Measurements from ENCODE around the gene BMAL1. TPM values are rescaled to one million over a fixed set of nuclear protein-coding genes. Genes with fewer than 3 reads are reported as not detected.

The BMAL1 gene
- polyA plus RNA-seq, 3 donors, result 10.2 to 43.4 (median 11.5) TPM

- H4K20me1 ChIP-seq (ENCODE audit: insufficient read depth, low read length), result peaks cover 18% of the 10 kb centered on the region
- no peaks in the 10 kb centered on the region for H3K27me3 Mint-ChIP-seq (ENCODE audit: low read depth in 3 of 3)
- H3K27me3 ChIP-seq (ENCODE audit: control insufficient read depth in 2 of 2, insufficient read depth in 2 of 2, low read length in 2 of 2), result no peaks in the 10 kb centered on the region
- H2AFZ ChIP-seq (ENCODE audit: insufficient read depth, low read depth, low read length, poor library complexity, severe bottlenecking), result no peak overlapping the region
- H3K4me3 Mint-ChIP-seq, result no peak overlapping the region
- no peak overlapping the region for H3K4me2 ChIP-seq (replicated peaks; ENCODE audit: extremely low read depth, low read length, poor library complexity, severe bottlenecking)
- H3K36me3 Mint-ChIP-seq, result peaks cover 29 to 61% of the 10 kb centered on the region in 2 donors
- no peak overlapping the region for H3K27ac ChIP-seq (ENCODE audit: low read depth in 1 of 2, low read length in 2 of 2)
- H3K4me1 ChIP-seq (ENCODE audit: control insufficient read depth in 1 of 2, insufficient read depth in 2 of 2, low read length in 2 of 2), result no peaks in the 10 kb centered on the region
- no peak for TF ChIP-seq CTCF (IDR thresholded peaks at IDR 0.05)
- H3K9ac ChIP-seq (ENCODE audit: insufficient read depth, low read length, poor library complexity, severe bottlenecking), result no peak overlapping the region
- peaks cover 15 to 53% of the 10 kb centered on the region in 2 donors for H3K36me3 ChIP-seq (replicated peaks in 1 of 2; ENCODE audit: control insufficient read depth in 1 of 2, insufficient read depth in 2 of 2, low read length in 2 of 2)
- H3K4me1 Mint-ChIP-seq, result peaks cover 5% of the 10 kb centered on the region
- H3K27ac Mint-ChIP-seq, result no peak overlapping the region
- intact Hi-C loops (cut with micrococcal nuclease), result no loop called here
- no peak for DNase-seq
- no peak overlapping the region for H3K4me3 ChIP-seq (replicated peaks in 1 of 3; ENCODE audit: low read depth in 2 of 3, low read length in 3 of 3)
- H3K9me3 ChIP-seq (replicated peaks in 1 of 2; ENCODE audit: control insufficient read depth in 1 of 2, insufficient read depth in 1 of 2, low read length in 2 of 2), result peaks cover 0 to under 1% of the 10 kb centered on the region in 2 donors
- no CpG with 5 or more reads among the region's 6 CpGs for WGBS (ENCODE audit: insufficient coverage)
- H3K79me2 ChIP-seq (ENCODE audit: insufficient read depth, low read length), result peaks cover 22% of the 10 kb centered on the region
- H3K9me3 Mint-ChIP-seq, result peaks cover 4 to 10% (median 6%) of the 10 kb centered on the region in 7 donors
These were observed 144.0 kb downstream of the BMAL1 start for GRCh38 chr11:13421561-13421960.

GRCh38 chr11:13423372-13423771 lies 145.8 kb downstream of the BMAL1 start:
- H3K27me3 ChIP-seq (ENCODE audit: control insufficient read depth in 2 of 2, insufficient read depth in 2 of 2, low read length in 2 of 2), result no peaks in the 10 kb centered on the region
- peaks cover 5 to 15% of the 10 kb centered on the region in 2 donors for H3K9me3 ChIP-seq (replicated peaks in 1 of 2; ENCODE audit: control insufficient read depth in 1 of 2, insufficient read depth in 1 of 2, low read length in 2 of 2)
- H3K4me1 Mint-ChIP-seq, result peaks cover 5% of the 10 kb centered on the region
- H3K4me1 ChIP-seq (ENCODE audit: control insufficient read depth in 1 of 2, insufficient read depth in 2 of 2, low read length in 2 of 2), result no peaks in the 10 kb centered on the region
- no peaks in the 10 kb centered on the region for H3K27me3 Mint-ChIP-seq (ENCODE audit: low read depth in 3 of 3)
- no CpG with 5 or more reads among the region's 6 CpGs for WGBS (ENCODE audit: insufficient coverage)
- no peak overlapping the region for H3K4me3 ChIP-seq (replicated peaks in 1 of 3; ENCODE audit: low read depth in 2 of 3, low read length in 3 of 3)
- peaks cover 39% of the 10 kb centered on the region for H3K79me2 ChIP-seq (ENCODE audit: insufficient read depth, low read length)
- peaks cover 9 to 23% (median 20%) of the 10 kb centered on the region in 7 donors for H3K9me3 Mint-ChIP-seq
- H3K36me3 ChIP-seq (replicated peaks in 1 of 2; ENCODE audit: control insufficient read depth in 1 of 2, insufficient read depth in 2 of 2, low read length in 2 of 2), result peaks cover 10 to 37% of the 10 kb centered on the region in 2 donors
- no peak overlapping the region for H3K4me3 Mint-ChIP-seq
- H3K36me3 Mint-ChIP-seq, result peaks cover 24 to 52% of the 10 kb centered on the region in 2 donors
- peaks cover 18% of the 10 kb centered on the region for H4K20me1 ChIP-seq (ENCODE audit: insufficient read depth, low read length)
- no peak overlapping the region for H2AFZ ChIP-seq (ENCODE audit: insufficient read depth, low read depth, low read length, poor library complexity, severe bottlenecking)
- H3K4me2 ChIP-seq (replicated peaks; ENCODE audit: extremely low read depth, low read length, poor library complexity, severe bottlenecking), result no peak overlapping the region
- DNase-seq, result no peak
- intact Hi-C loops (cut with micrococcal nuclease), result no loop called here
- no peak overlapping the region for H3K9ac ChIP-seq (ENCODE audit: insufficient read depth, low read length, poor library complexity, severe bottlenecking)
- TF ChIP-seq CTCF (IDR thresholded peaks at IDR 0.05), result no peak
- no peak overlapping the region for H3K27ac ChIP-seq (ENCODE audit: low read depth in 1 of 2, low read length in 2 of 2)
- H3K27ac Mint-ChIP-seq, result no peak overlapping the region

All from CD14-positive monocyte (primary cell).